Naive B cell (primary cell): Measurements from ENCODE around the gene FAM227A. TPM values are rescaled to one million over a fixed set of nuclear protein-coding genes. Genes with fewer than 3 reads are reported as not detected.

Source experiments
- polyA plus RNA-seq, 6 donors: library from polyadenylated mRNA; unstranded; fragments of 300-500 nt; fragmentation: Illumina TruSeq; gene quantifications; one replicate each; pipeline ENCODE4 v1.2.3, GENCODE V29; 2021; ENCODE audit warnings: low read depth in 6 of 6

FAM227A gene
- polyA plus RNA-seq, 6 donors from 2014 or later: not detected

Other genes starting within 250 kb of the FAM227A start
- gene KCNJ4, start 201.2 kb downstream of the FAM227A start, polyA plus RNA-seq: not detected
- gene KDELR3, start 188.3 kb downstream of the FAM227A start, polyA plus RNA-seq: 1 to 10 TPM in 1 of 6 donors, under 1 TPM in 2, not detected in 3; 0.16 to 3.0 (median 0.31) TPM
- gene DDX17, start 150.1 kb downstream of the FAM227A start, polyA plus RNA-seq: 10 to 100 TPM; 10.3 to 68.0 (median 42.2) TPM
- under 1 TPM in 1 of 6 donors, not detected in 5; 0.18 TPM for gene DMC1, start 86.2 kb downstream of the FAM227A start, polyA plus RNA-seq
- 1 to 10 TPM; 2.5 to 7.7 (median 4.4) TPM for gene CBY1, start 246 bp upstream of the FAM227A start, polyA plus RNA-seq
- gene TOMM22, start 25.6 kb upstream of the FAM227A start, polyA plus RNA-seq: 10 to 100 TPM; 59.6 to 78.7 (median 71.0) TPM
- gene JOSD1, start 44.6 kb upstream of the FAM227A start, polyA plus RNA-seq: 10 to 100 TPM in 3 of 6 donors, 1 to 10 TPM in 3; 8.2 to 12.1 (median 9.7) TPM
- gene GTPBP1, start 49.6 kb upstream of the FAM227A start, polyA plus RNA-seq: 10 to 100 TPM; 21.2 to 41.2 (median 33.3) TPM
- 100 to 1,000 TPM; 146 to 327 (median 208) TPM for gene SUN2, start 99.6 kb upstream of the FAM227A start, polyA plus RNA-seq
- 10 to 100 TPM; 10.6 to 15.7 (median 12.7) TPM for gene DNAL4, start 137.8 kb upstream of the FAM227A start, polyA plus RNA-seq
- gene NPTXR, start 187.6 kb upstream of the FAM227A start, polyA plus RNA-seq: under 1 TPM in 3 of 6 donors, not detected in 3; 0.05 to 0.17 (median 0.11) TPM
- gene CBX6, start 215.8 kb upstream of the FAM227A start, polyA plus RNA-seq: 1 to 10 TPM; 1.1 to 5.0 (median 3.7) TPM